Dedifferentiated amniotic fluid mesenchymal stem cell (primary cell): ENCODE measurements around the gene GAGE10.
"Not testable (repeated sequence)": the region's sequence is repeated elsewhere in the genome, so short reads cannot be mapped to it uniquely, and the experiment has no call there.

Source experiments
- DNase-seq: peaks from one replicate; pipeline ENCODE4 v3.0.0-alpha.2; 2016; ENCODE audit errors: extremely low spot score

Gene GAGE10

DNA sequence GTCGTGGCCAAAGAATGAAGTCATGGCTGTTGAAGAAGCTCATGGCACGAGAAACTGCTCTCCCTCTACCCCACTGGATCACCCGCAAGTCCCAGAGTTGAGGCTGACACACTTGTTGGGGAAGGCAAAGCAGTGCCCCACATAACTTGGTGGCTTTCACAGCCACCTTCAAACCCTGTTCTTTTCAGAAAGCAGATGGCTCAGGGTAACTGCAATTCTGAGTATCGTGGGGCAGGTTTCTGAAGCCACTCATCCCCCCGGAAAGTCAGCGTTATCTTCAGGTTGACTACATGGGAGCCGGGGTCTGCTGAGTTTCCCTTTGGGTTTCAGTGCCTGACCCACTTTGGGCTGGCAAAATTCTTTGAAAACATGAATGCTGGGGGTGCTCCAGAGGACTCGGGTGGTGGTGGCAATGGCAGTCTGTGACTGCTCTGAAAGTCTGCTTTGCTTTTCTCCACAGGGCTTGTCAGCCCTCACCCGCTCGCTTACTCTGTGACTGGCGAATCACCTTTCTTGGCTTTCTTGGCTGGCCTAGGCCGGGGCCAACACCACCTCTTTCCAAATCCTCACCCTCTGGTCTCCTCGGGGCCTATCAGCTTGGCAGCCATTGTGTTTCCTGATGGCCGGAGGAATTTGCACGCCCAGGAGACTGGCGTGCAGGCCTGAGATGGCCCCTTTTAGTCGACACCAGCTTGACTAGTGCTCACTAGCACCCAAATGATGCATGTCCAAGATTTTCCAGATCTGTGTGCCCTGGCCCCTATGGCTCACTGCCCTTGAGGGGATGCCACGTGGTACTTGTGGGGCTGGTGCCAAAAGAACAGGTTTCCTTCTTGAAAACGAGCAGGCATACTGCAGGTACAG, 26.5 kb upstream of the GAGE10 start:
- DNase-seq = no peak

DNA sequence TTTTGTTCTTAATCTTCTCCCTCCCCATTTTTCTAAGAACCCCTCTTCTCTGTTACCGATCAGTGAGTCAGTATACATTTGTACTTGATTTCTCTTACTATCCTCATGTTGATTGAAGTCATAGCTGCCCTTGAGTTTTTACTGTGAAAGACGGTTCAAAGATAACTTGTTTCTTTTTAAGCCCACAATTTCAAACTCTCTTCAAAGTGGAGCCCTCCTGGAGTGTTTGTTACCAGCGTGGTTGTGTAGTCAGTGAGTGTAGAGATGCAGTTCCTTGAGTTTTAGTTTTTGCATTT, 26.0 kb upstream of the GAGE10 start:
- no peak for DNase-seq

DNA sequence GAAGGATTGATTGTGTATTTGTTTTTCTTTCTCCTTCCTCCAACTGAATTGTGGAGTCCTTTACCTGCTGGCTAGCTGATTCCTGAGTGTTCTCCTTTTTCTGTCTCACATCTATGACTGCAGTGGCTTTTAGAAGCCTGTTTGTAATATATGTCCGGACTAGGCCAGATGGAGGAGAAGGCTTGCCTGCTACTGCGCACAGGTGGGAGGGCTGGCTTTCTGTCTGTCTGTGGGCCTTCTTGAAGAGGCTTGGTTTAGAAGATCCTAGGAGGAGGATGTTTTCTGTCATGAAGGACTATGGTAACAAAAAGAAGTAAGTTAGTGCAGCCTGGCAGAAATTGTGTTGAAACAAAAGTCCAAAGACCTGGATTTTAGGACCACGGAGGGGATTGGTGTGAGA, 25.4 kb upstream of the GAGE10 start:
- no peak for DNase-seq

DNA sequence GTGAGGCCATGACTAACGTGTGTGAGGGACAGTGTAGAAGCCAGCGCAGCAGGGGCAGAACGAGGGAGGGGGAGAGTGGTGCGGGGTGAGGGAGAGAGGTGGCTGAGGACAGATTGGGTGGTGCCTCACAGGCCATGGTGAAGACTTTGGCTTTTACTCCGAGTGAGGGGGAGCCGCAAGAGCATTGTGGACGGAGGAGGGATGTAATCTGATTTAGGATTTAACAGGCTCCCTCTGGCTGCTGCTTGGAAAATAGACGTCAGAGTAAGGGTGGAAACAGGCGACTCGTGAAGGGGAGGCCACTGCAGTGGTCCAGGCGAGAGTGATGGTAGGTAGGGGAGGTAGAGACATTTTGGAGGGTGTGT, 20.8 kb upstream of the GAGE10 start:
- no peak for DNase-seq

DNA sequence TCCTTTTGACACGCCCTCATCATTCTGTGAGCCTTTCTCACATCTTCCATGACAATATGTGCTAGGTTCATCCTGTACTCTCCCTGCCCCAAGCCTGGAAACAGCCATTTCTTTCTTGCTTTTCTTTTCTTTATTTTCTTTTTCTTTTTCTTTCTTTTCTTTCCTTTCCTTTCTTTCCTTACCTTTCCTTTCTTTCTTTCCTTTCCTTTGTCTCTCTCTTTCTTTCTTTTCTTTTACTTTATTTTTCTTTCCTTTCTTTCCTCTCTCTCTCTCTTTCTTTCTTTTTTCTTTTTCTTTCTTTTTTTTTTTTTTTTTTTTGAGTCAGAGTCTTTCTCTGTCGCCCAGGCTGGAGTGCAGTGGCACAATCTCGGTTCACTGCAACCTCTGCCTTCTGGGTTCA, 19.2 kb upstream of the GAGE10 start:
- no peak for DNase-seq

DNA sequence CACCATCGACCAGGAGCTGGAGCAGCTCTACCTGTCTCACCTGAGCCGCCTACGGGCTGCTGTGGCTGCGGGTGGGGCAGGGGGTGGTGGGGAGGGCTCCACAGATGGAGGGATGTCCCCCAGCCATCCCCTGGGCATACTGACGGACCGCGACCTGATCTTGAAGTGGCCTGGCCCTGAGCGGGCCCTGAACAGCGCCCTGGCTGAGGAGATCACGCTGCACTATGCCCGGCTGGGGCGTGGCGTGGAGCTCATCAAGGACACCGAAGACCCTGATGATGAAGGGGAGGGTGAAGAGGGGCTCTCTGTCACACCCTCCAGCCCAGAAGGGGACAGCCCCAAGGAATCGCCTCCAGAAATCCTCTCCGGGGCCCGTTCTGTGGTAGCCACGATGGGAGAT, 17.3 kb upstream of the GAGE10 start:
- DNase-seq = no peak

DNA sequence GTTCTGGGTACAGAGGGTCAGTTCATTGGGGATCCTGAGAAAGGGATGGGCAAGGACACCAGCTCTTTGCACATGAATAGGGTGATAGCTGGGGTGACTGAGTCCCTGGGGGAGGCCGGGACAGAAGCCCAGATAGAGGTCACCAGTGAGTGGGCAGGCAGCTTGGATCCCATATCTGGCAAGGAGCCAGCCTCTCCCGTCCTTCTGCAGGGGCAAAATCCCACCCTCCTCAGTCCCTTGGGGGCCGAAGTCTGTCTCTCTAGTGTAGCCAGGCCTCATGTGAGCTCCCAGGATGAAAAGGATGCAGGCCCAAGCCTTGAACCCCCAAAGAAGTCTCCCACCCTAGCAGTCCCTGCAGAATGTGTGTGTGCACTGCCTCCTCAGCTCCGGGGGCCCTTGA, 16.9 kb upstream of the GAGE10 start:
- no peak for DNase-seq

DNA sequence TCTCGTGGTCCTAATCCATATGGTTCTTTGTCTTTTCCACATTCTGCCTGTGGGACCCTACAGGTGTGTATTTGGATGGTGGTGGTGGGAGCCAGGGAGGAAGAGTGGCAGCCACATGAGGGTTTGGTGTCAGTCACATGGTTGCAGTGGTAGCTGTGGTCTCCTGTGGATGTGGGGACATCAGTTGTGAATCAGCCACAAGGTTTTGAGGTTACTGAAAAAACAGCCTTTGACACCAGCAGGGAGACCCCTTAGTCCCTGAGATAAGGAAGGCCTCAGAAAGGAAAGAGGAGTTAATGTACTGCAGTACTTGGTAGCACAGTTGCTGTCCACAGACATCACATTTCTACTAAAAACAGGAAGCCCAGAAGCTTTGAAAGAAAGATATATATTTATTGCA, 15.8 kb upstream of the GAGE10 start:
- DNase-seq = no peak

DNA sequence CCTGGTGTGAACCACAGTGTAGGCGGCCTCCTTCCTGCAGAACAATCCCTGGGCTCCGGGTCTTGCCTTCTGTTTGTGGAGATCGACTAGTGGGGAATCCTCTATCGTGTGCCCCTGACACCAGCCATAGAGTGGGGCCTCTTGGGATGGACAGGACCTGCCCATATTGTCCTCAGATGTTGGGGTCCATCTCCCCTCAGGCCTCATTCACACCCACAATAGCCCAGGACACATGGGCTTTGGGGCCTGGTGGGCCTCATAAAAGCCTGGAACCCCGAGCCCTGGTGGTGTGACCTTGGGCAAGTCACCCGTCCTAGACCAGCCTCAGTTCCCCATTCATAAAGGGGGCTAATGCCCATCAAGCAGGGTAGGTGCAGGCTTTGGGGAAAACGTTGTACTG, 13.2 kb upstream of the GAGE10 start:
- no peak for DNase-seq

DNA sequence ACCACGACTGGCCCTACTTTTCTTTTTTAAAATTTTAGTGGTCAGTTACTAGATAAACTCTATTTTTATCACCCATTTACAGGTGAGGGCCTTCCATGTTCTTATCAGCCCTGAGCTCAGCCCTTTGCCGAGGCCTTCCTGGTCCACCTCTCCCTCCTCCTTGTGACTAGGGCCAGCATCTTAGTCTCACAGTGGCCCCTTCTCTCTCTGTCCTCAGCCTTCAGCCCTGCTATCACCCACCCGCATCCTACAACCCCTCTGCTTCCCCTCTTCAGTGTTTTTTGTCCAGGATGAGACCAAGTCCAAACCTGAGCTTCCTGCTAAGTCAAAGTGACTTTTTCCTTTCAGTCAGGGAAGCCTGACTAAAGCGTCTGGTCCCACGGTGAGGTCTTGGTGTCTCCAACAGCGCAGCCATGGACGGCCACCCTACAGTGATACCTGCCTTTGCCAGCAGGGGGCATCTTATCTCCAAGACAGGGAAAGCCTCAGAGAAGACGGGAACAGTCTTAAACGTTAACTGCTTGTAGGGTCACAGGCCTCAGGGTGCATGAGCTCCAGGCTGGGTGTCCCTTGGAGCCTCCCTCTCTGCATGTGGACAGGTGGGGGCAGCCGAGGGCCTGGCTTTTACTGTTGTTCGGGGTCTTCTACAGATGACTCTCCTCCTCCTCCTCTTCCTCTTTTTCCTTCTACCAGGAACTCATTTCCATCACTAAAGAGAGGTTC, 11.7 kb upstream of the GAGE10 start:
- no peak for DNase-seq

DNA sequence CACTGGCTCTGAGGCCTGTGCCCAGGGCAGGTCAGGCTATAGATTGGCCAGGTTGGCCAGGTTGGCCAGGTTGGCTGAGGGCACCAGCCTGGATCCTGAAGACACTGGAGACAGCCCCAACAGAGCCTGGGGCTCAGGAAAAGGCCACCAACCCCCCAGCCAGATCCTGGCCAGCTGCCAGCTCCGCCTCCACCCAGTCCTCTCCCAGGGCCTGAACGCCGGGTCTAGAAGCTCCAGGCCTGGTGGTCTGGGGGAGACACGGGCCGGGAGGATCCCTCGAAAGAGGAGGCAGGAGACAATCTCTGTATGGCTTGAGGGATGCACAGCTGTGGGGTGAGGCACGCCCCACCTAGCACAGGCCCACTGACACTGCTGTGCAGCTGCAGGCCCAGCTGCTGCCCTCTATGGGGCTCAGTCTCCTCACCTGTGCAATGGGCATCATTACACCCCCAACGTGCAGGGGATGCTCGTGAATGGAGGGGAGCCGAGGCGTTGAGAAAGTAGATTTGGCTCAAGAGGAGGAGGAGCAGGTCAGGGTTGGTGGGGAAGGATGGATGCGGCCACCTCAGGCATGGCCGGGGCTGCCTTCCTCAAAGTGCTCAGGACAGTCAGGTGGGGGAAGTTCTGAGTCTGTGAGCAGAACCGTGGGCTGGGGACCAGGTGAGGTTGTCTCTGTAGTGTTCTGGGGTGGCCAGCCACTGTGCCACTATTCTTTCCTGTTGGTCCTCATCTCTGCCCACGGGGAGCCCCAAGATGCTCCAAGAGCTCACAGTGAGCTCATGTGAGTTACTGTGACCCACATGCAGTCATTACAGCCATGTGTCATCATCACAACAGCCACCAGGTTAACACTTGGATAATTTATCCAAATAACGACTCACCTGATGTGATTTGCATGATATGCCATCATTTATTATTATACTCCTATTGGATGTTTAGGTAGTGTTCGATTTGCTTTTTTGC, 10.8 kb upstream of the GAGE10 start:
- DNase-seq = no peak

DNA sequence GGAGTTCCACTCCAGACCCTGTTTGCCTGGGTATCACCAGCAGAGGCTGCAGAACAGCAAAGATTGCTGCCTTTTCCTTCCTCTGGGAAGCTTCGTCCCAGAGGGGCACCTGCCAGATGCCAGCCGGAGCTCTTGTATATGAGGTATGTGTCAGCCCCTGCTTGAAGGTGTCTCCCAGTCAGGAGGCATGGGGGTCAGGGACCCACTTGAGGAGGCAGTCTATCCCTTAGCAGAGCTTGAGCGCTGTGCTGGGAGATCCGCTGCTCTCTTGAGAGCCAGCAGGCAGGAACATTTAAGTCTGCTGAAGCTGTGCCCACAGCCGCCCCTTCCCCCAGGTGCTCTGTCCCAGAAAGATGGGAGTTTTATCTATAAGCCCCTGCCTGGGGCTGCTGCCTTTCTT, 4.2 kb upstream of the GAGE10 start:
- not testable (repeated sequence) for DNase-seq

DNA sequence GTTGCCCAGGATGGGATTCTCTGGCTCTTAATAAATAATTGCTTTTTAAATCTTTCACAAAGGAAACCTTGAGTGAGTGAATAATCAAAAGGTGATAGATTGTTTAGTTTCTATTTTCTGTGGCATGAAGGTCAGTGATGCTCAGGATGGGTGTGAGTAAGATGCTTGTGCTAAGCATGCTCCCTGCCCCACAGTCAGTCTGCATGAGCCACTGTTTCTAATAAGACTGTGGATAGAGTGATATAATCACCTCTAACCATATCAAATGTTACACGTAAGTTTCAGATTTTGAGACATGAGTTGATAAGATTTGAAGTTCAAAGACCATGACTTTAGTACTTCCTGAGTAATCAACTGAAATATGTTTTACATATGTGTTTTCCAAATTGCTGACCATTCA, 2.7 kb upstream of the GAGE10 start:
- DNase-seq = no peak

DNA sequence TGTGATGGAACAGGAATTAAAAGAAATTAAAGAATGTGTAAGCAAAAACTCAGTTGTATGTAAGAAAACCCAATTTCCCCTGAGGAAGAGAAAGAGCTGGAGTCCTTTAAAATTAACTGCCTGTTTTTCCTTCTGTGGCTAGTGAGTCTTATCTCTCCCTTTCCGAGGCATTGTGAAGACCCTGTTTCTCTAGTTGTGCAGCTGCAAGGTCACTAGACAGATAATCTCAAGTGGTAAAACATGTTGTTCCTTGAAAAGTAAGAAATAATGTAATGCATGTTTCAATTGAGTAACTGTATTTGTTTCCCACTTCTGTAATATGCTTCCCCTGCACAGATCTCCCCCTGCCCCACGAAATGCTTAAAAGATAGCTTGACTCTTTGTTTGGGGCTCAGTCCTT, 4.3 kb downstream of the GAGE10 start:
- not testable (repeated sequence) for DNase-seq

DNA sequence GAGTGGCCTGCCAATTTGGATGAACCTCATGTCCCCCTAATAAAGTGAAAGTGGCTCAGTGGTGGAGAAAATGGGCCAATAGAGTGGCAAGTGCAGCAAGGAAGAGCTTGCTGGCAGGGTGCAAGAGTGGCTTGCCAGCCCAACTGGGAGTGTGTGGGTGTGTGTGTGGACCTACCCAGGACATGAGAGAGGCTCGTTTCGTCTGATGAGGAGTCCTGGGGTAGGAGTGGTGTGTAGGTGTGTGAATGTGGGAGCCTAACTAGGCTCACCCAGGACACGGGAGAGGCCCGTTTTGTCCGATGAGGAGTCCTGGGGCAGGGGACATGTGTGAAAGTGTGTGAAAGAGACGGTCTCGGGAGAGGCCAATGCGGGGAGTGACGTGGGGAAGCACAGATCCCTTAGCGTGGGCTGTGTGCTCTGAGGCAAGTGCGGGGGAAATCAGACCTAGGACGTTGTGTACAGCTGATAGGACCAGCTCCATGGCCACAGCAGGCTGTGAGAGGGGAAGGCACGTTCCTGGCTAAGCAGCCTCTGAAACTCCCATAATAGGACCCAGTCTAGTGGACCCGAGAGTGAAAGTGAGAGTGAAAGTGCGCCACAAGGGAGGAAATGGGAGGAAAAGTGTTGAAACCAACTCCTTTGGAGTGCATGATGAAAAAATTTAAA, 5.3 kb downstream of the GAGE10 start:
- no peak for DNase-seq

DNA sequence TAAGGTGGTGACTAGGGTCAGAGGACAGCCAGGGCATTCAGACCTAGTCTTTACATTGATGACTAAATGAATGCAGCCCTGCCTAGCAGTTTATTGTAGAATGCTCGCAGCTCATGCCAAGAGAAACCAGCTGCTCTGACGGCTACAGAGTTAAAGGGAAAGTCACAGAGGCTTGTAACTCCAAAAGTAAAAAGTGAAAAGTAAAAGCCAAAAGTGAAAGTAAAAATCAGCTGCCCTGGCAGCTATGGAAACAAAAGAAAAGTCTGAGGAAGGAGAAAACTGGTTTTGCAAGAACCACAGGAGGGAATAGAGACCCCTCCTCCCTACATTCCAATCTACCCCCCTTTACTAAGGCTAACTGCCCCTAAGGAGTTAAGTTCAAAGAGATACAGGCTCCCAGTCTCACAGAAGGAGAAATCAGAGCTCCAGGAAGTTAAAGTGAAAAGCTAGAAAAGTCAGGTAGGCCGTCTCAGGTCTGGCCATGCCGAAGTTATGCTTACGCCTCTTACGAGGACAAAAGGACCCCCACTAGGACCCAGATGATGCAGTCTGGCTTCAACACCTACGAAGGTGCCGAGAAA, 6.0 kb downstream of the GAGE10 start:
- DNase-seq = peak; percentile 26

DNA sequence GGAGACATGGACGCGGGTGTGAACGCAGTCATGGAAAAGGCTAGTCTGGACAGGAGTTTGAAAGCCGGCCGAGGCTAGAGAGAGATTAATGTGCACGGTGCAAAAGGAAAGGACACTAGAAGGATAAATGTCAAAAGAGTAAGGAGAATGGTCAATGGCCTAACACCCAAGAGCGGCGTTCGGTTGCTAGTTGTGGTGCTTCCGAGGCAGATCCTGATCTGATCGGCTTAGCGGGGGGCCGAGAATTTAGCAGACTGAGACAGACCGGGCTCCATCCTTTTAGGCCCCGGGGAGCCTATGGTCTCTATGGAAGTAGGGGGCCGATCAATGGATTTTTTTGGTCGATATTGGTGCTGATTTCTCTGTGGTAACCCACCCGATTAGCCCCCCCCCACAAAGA, 6.9 kb downstream of the GAGE10 start:
- DNase-seq = no peak

DNA sequence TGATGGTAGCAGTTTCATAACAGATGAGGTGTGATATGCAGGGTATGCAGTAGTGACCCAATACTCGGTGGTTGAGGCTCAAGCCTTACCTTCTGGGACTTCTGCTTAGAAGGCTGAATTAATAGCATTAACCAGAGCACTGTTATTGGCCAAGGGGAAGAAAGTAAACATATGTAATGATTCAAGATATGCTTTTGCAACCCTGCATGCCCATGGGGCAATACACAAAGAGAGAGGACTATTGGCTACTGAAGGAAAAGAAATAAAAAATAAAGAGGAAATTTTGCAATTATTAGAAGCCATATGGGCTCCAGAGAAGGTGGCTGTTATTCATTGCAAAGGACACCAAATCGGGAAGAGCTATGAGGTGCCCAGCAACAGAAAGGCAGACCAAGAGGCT, 8.7 kb downstream of the GAGE10 start:
- no peak for DNase-seq

DNA sequence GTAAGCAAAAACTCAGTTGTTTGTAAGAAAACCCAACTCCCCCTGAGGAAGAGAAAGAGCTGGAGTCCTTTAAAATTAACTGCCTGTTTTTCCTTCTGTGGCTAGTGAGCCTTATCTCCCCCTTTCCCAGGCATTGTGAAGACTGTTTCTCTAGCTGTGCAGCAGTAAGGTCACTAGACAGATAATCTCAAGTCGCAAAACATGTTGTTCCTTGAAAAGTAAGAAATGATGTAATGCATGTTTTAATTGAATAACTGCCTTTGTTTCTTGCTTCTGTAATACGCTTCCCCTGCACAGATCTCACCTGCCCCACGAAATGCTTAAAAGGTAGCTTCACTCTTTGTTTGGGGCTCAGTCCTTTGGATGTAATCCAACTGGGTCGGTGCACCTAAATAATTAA, 12.6 kb downstream of the GAGE10 start:
- no peak for DNase-seq

DNA sequence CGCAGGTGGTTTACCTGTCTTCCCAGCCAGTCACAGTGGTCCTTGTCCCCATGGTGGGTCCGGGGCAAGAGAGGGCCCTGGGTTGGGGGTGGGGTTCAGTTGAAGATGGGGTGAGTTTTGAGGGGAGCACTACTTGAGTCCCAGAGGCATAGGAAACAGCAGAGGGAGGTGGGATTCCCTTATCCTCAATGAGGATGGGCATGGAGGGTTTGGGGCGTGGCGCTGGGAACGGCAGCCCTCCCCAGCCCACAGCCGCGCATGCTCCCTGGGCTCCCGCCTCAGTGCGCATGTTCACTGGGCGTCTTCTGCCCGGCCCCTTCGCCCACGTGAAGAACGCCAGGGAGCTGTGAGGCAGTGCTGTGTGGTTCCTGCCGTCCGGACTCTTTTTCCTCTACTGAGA, 18.3 kb downstream of the GAGE10 start, which contains the start of gene GAGE12J:
Gene GAGE12J, plus strand, starts transcription at position 301 of the 400 bp plus-strand sequence. CDS start 1,157 bp downstream, outside the sequence.
- DNase-seq = not testable (repeated sequence)

DNA sequence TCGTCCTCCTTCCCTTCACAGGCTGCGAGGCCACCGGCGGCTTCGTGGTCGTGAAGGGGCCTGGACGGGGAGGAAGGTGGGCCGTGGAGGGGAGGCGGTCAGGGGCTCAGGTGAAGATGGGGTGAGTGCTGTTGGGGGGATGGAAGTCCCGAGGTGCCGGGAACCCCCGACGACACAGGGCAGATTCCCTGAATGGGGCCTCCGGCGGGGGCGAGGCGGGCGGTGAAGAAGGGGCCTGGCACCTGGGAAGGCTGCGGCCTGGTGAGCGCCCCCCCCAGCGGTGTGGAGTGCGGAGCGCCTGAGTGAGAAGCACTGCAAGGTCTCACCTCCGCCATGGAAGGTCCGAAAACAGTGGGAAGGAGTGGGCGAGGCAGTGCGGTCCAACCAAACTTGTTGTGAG, 18.8 kb downstream of the GAGE10 start:
- DNase-seq = not testable (repeated sequence)
